ENCODE measurements around the gene THOC5. TPM values are rescaled to one million over a fixed set of nuclear protein-coding genes. Genes with fewer than 3 reads are reported as not detected.

Gene THOC5
- total RNA-seq, 2 experiments from 2014 or later = 52.0 to 54.6 TPM

- Mint-ChIP-seq H3K9me3 (no peaks in the 10 kb centered on the region), H3K36me3 (no peaks in the 10 kb centered on the region), H3K27me3 (no peaks in the 10 kb centered on the region), H3K27ac (no peak overlapping the region), H3K4me1 (ENCODE audit: low read depth) (no peaks in the 10 kb centered on the region), H3K4me3 (no peak overlapping the region)
- POLR2A ChIA-PET = no interaction called here
- CTCF ChIA-PET = interaction anchor here (1.5 kb wide), 1 partner anchor 14 kb away, joined by 5 read pairs; no protein-coding TSS in a partner anchor
- no peak for DNase-seq
- intact Hi-C loops (cut with micrococcal nuclease) = no loop called here
Observed at GRCh38 chr22:29457730-29458129, 95.8 kb downstream of the THOC5 start.

GRCh38 chr22:29456211-29456671 lies 97.3 kb downstream of the THOC5 start:
- ChIA-PET CTCF (no interaction called here), POLR2A (no interaction called here)
- no peaks in the 10 kb centered on the region for H3K9me3 Mint-ChIP-seq
- no peaks in the 10 kb centered on the region for H3K36me3 Mint-ChIP-seq
- H3K27ac Mint-ChIP-seq = no peak overlapping the region
- H3K27me3 Mint-ChIP-seq = no peaks in the 10 kb centered on the region
- H3K4me1 Mint-ChIP-seq (ENCODE audit: low read depth) = no peaks in the 10 kb centered on the region
- H3K4me3 Mint-ChIP-seq = no peak overlapping the region
- no peak for DNase-seq
- intact Hi-C loops (cut with micrococcal nuclease) = no loop called here

Other genes starting within 250 kb of the THOC5 start
- gene GAS2L1, start 247.1 kb downstream of the THOC5 start, total RNA-seq = 1 to 10 TPM; 1.3 to 1.4 TPM
- gene RASL10A, start 238.1 kb downstream of the THOC5 start, total RNA-seq = under 1 TPM in 1 of 2 experiments, not detected in 1; 0.62 TPM
- gene AP1B1, start 165.2 kb downstream of the THOC5 start, total RNA-seq = 10 to 100 TPM; 59.9 to 65.2 TPM
- not detected for gene RFPL1, start 115.2 kb downstream of the THOC5 start, total RNA-seq
- gene NEFH, start 73.5 kb downstream of the THOC5 start, total RNA-seq = 1 to 10 TPM; 4.1 to 4.4 TPM
- gene NIPSNAP1, start 27.4 kb upstream of the THOC5 start, total RNA-seq = 10 to 100 TPM; 60.9 to 63.2 TPM
- gene NF2, start 49.9 kb upstream of the THOC5 start, total RNA-seq = 10 to 100 TPM; 40.4 to 44.2 TPM
- gene CABP7, start 166.2 kb upstream of the THOC5 start, total RNA-seq = under 1 TPM in 1 of 2 experiments, not detected in 1; 0.07 TPM
- 10 to 100 TPM; 18.1 to 20.6 TPM for gene ZMAT5, start 213.2 kb upstream of the THOC5 start, total RNA-seq
- 10 to 100 TPM; 81.4 to 87.4 TPM for gene UQCR10, start 213.6 kb upstream of the THOC5 start, total RNA-seq